Measurements from ENCODE around the gene GLCE. TPM values are rescaled to one million over a fixed set of nuclear protein-coding genes. Genes with fewer than 3 reads are reported as not detected.

The GLCE gene
- total and polyA plus RNA-seq, 9 of the 15 experiments (the other 6 are each of a cell fraction or from before 2014, with no cell fraction given), result 4.6 to 12.3 (median 10.6) TPM

DNA sequence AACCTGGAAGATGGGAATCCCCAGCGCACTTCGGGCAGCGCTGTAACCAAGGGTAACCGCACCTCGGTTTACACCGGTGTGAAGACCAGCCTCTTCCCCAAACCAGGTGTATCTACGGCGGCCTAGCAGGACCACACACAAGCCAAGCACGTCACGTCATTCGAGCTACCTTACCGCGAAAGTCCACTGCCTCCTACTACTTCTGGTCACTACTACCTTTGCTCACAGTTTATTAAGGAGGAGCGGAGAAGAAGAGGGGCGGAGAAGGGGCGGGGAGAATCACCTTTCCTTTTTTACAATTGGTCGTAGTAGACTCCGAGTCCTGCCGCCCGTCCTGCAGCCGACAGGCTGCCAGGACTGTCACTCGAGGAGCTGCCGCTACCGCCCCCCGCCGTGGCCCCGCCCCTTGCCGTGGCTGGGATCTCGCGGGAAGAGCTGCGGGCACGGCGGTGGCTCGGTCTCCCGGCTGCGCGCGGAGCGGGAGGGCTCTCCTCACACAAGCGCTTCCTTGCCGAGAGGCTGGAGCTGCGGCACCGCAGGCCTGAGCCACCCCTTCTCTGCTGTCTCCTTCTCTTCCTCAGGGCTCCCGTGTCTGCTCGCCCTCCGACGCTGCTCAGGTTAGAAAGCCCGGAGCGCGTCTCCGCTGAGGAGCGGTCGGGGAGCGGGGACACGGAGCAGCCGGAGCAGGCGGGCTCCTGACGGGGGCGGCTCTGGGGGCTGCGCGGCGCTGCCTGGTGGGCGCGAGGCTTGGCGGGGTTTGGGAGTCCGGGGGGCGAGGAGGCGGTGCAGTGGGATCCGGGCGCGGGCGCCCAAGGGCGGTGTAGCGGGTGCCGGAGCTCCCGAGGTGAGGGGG lies at the start of gene GLCE (continued):
- no peak for TF ChIP-seq ZNF165 (CRISPR knock-in tag; IDR thresholded peaks at IDR 0.05; ENCODE audit: borderline replicate concordance)
- TF ChIP-seq, protein P1, sequence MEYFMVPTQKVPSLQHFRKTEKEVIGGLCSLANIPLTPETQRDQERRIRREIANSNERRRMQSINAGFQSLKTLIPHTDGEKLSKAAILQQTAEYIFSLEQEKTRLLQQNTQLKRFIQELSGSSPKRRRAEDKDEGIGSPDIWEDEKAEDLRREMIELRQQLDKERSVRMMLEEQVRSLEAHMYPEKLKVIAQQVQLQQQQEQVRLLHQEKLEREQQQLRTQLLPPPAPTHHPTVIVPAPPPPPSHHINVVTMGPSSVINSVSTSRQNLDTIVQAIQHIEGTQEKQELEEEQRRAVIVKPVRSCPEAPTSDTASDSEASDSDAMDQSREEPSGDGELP (CRISPR knock-in tag; IDR thresholded peaks at IDR 0.05; ENCODE audit: borderline replicate concordance), result peak; percentile 66; the same call in 1 of the 2 replicates
- no peak for TF ChIP-seq ZNF253 (CRISPR knock-in tag; conservative IDR thresholded peaks at IDR 0.05)
- no peak; the same call in 1 of the 2 replicates for TF ChIP-seq POLR2AphosphoS2 (IDR thresholded peaks at IDR 0.05; ENCODE audit: low read length)
- TF ChIP-seq NFXL1 (CRISPR knock-in tag; IDR thresholded peaks at IDR 0.05), result no peak
- no peak for TF ChIP-seq GATAD2A (IDR thresholded peaks at IDR 0.05)
- no peak for TF ChIP-seq WHSC1 (IDR thresholded peaks at IDR 0.05; ENCODE audit: low read length)
- TF ChIP-seq TBP (optimal IDR thresholded peaks at IDR 0.05; ENCODE audit: low read depth, low read length), result peak; percentile 81
- TF ChIP-seq, protein P2, sequence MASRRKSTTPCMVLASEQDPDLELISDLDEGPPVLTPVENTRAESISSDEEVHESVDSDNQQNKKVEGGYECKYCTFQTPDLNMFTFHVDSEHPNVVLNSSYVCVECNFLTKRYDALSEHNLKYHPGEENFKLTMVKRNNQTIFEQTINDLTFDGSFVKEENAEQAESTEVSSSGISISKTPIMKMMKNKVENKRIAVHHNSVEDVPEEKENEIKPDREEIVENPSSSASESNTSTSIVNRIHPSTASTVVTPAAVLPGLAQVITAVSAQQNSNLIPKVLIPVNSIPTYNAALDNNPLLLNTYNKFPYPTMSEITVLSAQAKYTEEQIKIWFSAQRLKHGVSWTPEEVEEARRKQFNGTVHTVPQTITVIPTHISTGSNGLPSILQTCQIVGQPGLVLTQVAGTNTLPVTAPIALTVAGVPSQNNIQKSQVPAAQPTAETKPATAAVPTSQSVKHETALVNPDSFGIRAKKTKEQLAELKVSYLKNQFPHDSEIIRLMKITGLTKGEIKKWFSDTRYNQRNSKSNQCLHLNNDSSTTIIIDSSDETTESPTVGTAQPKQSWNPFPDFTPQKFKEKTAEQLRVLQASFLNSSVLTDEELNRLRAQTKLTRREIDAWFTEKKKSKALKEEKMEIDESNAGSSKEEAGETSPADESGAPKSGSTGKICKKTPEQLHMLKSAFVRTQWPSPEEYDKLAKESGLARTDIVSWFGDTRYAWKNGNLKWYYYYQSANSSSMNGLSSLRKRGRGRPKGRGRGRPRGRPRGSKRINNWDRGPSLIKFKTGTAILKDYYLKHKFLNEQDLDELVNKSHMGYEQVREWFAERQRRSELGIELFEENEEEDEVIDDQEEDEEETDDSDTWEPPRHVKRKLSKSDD (conservative IDR thresholded peaks at IDR 0.05; ENCODE audit: low read length), result peak; percentile 82; the same call in 1 of the 2 replicates
- TF ChIP-seq, protein P3, sequence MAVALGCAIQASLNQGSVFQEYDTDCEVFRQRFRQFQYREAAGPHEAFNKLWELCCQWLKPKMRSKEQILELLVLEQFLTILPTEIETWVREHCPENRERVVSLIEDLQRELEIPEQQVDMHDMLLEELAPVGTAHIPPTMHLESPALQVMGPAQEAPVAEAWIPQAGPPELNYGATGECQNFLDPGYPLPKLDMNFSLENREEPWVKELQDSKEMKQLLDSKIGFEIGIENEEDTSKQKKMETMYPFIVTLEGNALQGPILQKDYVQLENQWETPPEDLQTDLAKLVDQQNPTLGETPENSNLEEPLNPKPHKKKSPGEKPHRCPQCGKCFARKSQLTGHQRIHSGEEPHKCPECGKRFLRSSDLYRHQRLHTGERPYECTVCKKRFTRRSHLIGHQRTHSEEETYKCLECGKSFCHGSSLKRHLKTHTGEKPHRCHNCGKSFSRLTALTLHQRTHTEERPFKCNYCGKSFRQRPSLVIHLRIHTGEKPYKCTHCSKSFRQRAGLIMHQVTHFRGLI (CRISPR knock-in tag; IDR thresholded peaks at IDR 0.05), result no peak
- no peak for TF ChIP-seq NUFIP1 (IDR thresholded peaks at IDR 0.05; ENCODE audit: partially characterized antibody)
- no peak for TF ChIP-seq HCFC1 (IDR thresholded peaks at IDR 0.05; ENCODE audit: low read depth, low read length)
- TF ChIP-seq MIER1 (IDR thresholded peaks at IDR 0.05; ENCODE audit: low read depth), result no peak
- TF ChIP-seq ZNF644 (tag; IDR thresholded peaks at IDR 0.05; ENCODE audit: low read depth), result no peak
- TF ChIP-seq FOXA3 (CRISPR knock-in tag; conservative IDR thresholded peaks at IDR 0.05 in 1 of 2, IDR thresholded peaks at IDR 0.05 in 1 of 2), result no peak
- TF ChIP-seq, protein P4, sequence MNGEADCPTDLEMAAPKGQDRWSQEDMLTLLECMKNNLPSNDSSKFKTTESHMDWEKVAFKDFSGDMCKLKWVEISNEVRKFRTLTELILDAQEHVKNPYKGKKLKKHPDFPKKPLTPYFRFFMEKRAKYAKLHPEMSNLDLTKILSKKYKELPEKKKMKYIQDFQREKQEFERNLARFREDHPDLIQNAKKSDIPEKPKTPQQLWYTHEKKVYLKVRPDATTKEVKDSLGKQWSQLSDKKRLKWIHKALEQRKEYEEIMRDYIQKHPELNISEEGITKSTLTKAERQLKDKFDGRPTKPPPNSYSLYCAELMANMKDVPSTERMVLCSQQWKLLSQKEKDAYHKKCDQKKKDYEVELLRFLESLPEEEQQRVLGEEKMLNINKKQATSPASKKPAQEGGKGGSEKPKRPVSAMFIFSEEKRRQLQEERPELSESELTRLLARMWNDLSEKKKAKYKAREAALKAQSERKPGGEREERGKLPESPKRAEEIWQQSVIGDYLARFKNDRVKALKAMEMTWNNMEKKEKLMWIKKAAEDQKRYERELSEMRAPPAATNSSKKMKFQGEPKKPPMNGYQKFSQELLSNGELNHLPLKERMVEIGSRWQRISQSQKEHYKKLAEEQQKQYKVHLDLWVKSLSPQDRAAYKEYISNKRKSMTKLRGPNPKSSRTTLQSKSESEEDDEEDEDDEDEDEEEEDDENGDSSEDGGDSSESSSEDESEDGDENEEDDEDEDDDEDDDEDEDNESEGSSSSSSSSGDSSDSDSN (IDR thresholded peaks at IDR 0.05; ENCODE audit: borderline replicate concordance in 1 of 2, low read depth in 2 of 2, low read length in 2 of 2), result peak; percentile 48 to 84; a peak in 2 of 4 replicates
- no peak for TF ChIP-seq ZNF561 (CRISPR knock-in tag; conservative IDR thresholded peaks at IDR 0.05)
- no peak for TF ChIP-seq ASH1L (IDR thresholded peaks at IDR 0.05; ENCODE audit: borderline replicate concordance, low read depth, partially characterized antibody)
- no peak for TF ChIP-seq PHB2 (IDR thresholded peaks at IDR 0.05; ENCODE audit: low read depth)
